Measurements from ENCODE around the gene MRFAP1.
"Not testable (repeated sequence)": the region's sequence is repeated elsewhere in the genome, so short reads cannot be mapped to it uniquely, and the experiment has no call there.

MRFAP1 gene

DNA sequence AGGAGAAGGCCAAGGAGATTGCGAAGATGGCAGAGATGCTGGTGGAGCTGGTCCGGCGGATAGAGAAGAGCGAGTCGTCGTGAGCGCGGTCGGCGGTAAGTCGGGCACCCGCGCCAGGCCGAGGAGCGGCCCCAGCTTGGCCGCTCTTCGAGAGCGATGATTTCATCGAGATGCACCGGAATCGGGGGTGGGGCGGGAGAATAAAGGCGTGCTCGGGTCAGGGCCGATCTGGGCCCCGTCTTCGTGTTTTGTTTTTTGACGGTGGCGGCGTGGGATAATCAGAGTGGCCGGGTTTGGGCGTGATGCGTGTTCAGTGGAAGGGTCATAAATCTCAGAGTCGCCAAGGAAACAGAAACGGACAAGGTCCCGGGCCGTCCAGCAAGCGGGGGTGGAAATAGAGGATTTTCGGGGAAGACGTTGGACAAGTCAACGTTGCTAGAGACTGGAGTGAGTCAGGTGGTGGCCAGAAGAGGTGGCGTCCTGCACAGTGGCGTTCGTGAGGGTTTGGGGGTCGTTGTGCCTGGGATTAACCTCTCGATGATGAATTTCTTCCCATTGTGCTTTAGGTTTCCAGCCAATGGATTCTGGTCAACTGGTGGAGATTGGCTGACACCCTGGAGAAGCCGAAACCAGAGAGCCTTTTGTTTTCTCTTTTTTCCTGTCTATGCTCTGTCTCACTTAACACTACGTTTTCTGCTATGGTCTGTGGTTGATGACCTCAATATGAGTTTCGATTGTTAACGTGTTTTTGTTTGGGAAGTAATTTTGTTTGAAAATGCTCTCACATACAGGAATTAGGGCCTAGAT lies 882 bp downstream of the MRFAP1 start:
- no peak for DNase-seq

DNA sequence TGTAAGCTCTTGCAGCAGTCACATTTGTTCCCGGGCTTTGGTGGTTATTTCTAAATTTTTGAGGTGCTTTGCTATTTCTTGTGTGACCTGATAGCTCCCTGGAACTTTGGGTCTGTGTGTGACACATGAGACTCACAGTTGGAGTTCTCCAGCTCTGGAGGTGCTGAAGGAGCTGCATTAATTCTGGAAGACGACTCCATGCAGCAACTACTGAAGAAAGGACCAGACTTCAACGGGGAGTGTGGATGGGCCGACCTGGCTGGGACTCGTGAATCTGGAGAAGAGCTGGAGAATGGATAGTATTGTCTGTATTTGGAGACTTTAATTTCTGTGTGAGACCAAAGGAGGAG lies 1.5 kb downstream of the MRFAP1 start:
- no peak for DNase-seq

DNA sequence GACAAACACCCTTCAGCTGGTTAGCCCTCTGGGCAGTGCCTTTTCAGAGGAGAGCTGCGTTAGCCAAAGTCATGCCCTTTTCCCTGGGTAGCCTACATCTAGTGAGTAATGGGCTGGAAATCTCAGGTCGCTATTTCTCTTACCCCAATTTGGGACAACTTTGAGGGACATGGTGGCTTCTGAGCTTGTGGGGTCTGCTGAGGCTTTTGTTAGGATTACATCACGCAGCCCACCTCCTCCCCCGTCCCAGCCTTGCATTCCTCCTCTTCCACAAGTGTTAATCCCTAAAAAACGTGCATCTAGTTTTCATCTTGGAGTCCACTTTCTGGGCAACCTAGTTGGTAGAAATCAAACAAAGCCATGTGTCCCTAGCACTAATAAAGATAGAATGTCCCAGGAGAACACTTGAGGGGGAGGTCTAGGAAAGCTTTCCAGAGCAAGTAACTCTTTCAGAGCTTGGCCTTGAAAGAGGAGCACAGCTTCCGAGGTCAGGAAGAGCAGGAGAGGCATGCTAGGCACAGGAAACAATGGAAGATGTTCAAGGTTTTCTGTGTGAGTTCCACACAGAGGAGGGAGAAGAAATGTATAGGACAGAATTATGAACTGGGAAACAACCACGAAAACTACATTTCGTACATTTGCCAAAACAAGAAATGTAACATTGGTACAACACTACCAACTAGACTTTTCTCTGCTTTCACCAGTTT lies 2.8 kb downstream of the MRFAP1 start:
- no peak for DNase-seq

DNA sequence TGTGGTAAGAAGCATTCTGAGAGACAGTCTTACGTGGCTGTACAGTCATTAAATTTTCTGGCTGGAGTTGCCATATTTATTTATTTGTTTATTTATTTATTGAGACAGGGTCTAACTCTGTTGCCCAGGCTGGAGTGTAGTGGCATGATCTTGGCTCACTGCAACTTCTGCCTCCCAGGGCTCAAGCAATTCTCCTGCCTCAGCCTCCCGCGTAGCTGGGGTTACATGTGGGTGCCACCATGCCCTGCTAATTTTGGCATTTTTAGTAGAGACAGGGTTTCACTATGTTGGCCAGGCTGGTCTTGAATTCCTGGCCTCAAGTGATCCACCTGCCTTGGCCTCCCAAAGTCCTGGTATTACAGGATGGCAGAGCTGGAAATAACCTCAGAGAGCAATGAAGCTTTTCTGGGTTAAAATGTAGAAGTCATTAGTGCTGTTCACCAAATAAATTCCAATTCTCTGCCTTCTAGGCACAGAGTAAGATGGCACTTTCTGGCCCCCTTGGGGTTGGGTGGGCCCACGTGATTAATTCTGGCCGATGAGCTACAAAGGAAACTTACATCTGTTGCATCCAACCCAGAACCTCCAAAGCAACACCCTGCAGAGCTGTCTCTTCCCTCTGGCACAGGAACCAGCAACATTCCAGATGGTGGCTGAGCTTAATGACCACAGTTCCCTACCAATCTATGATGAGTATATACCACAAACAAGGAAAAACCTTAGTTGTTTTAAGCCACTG lies 4.5 kb downstream of the MRFAP1 start:
- no peak for DNase-seq

DNA sequence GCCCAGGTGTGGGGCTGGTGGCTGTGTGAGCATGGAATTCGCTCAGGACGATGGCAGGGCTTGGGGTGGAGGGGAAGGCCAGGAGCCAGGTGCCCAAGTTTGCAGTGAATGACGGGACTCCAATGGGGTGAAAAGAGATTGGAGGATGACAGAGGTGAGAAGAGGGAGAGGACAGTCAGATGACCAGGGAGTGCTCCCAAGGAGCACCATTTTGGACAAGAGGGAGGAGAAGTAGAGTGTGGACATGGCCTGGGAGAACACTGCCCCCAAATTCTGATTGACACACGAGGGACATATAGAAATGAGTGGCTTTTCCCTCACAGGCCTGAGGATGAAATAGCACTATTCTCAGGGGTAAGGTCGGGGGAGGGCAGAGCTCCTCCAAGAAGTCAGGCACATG lies 6.7 kb downstream of the MRFAP1 start:
- no peak for DNase-seq

DNA sequence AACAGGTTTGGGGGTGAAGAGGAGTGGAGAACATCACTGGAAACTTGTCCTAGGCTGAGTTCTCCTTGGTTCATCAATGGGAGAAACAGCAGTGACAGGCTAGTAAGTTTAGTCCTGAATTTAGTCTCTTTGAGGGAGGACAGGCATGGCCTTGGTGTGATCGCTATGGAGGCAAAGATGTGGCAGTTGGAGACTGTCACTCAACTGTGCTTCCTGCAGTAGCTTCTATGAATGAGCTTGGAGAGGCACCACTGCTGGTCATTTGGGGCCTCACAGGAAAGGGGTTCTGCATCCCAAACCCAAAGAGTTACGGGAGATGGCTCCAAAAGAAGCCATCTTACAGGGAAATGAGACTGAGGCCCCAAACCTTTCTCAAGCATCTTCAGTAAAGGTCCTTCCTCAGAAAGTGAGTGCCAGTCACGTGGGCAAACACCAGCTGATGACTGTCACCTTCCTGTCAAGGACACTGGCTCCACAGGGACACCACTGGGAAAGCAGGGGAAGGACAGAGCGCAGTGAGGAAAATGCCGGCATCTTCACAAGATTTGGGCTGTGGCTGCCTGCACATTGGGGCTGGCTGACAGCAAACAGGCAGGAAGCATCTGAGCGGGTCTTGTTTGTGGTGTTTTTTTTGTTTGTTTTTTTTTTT lies 7.2 kb downstream of the MRFAP1 start:
- DNase-seq: no peak

DNA sequence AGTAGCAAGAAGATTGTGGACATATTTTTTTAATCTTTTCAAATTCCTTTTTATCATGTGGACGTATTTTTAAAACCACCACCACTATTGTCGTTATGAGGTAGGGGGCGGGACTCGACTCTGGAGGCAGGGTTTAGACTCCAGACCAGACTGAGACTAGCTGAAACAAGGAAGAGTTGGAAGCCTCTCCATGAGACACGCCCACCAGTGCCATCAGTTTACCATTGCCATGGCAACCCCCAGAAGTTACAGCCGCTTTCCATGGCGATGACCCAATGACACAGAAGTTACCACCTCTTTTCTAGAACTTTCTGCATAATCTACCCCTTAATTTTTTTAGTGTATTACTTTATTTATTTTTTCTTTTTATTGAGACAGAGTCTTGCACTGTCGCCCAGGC lies 8.7 kb downstream of the MRFAP1 start:
- DNase-seq: no peak

DNA sequence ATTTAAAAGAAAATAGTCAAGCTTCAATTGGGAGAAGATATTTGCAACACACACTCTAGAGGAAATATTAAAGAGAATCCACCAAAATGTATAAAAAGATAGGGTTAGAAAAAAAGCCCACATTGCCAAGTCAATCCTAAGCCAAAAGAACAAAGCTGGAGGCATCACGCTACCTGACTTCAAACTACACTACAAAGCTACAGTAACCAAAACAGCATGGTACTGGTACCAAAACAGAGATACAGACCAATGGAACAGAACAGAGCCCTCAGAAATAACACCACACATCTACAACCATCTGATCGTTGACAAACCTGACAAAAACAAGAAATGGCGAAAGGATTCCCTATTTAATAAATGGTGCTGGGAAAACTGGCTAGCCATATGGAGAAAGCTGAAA lies 13.7 kb downstream of the MRFAP1 start:
- not testable (repeated sequence) for DNase-seq

DNA sequence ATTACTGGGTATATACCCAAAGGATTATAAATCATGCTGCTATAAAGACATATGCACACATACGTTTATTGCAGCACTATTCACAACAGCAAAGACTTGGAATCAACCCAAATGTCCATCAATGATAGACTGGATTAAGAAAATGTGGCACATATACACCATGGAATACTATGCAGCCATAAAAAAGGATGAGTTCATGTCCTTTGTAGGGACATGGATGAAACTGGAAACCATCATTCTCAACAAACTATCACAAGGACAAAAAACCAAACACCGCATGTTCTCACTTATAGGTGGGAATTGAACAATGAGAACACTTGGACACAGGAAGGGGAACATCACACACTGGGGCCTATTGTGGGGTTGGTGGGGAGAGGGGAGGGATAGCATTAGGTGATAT lies 14.8 kb downstream of the MRFAP1 start:
- not testable (repeated sequence) for DNase-seq

DNA sequence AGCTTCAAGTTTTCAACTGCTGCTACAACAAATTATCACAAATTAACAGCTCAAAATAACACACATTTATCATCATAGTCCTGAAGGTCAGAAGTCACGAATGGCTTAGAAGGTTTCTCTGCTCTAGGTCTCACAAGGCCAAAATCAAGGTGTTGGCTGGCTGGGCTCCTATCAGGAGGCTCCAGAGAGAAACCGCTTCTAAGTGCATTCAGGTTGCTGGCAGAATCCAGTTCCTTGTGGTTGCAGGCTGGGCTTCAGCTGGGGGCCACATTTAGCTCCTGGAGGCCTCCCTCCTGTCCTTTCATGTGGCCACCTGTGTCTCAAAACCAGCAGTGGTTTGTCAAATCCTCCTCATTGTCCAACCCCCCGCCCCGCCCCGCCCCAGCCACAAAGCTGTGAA lies 15.4 kb downstream of the MRFAP1 start:
- DNase-seq: no peak

DNA sequence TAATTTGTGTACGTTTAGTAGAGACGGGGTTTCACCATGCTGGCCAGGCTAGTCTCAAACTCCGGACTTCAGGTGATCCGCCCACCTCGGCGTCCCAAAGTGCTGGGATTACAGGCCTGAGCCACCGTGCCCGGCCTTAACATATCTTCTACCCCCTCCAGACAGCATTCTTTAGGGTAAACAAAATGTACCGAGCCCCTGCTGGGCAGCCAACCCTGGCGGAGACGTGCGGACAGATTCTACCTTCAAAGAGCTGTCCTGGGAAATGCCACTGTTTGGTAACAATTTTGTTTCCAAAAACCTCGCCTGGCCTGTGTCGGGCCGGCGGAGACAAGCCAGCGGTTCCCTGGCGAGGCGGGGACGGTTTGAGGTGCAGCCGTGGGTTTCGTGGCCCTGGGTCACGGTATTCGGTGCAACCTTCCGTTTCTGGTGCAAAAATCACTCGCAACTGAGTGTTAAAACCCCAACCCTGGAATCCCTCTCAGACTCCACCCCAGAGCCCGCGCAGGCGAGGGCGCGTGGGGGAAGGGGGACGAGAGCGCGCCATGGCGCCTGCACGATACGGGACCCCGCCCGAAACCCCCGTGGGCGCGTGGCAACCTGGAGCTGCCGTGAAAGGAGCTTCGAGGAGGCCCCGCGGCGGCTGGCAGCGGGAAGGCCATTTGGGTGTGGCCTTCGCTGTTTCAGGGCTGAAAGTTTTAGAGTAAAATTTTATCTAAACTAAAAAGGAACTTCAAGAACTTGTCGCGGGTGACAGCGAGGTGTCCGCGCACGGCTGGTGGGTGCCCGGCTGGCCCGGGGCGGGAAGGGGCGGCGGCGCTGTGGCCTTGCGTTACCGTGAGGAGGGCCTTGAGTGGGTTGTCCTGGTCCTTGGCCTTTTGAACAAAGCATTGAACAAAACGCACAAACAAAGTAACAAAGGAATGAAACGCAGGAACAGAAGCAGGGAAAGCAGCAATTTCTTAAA lies 17.0 kb downstream of the MRFAP1 start:
- DNase-seq: no peak

DNA sequence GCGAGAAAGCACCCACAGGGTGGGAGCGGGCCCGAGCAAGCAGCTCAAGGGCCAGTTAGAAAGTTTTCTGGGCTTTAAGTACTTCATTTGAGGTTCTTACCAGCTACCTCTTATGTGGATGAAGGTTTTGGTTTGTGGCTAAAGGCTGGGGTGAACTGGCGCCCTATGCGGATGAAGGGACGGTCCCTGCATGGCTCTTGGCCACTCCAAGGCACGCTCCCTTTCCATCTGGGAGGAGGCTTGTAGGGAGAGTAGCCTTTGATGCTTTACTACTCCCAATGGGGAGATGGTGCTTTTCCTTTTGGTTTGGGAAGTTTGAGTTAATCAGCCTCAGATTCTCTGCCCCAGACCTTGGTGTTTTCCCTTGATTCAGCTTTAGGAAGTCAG lies 17.7 kb downstream of the MRFAP1 start:
- no peak for DNase-seq

DNA sequence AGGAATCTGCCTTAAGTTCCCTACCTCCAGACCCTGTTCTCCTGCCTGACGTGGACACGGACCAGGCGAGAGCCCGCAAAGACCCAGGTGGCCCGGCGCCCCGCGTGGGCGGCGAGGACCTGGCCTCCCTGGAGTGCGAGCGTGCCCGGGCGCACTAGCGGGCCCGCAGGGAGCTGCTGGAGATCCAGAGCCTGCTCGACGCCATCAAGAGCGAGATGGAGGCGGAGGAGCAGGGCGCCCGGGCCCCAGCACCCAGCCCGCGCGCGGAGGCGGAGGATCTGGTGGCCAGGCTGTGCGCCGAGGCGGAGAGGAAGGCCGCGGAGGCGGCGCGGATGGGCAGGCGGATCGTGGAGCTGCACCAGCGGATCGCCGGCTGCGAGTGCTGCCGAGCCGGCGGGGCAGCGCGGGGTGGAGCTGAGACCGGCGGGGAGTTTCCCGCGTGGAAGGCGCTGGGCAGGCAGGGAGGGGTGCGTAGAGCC lies 18.2 kb downstream of the MRFAP1 start:
- DNase-seq: no peak

DNA sequence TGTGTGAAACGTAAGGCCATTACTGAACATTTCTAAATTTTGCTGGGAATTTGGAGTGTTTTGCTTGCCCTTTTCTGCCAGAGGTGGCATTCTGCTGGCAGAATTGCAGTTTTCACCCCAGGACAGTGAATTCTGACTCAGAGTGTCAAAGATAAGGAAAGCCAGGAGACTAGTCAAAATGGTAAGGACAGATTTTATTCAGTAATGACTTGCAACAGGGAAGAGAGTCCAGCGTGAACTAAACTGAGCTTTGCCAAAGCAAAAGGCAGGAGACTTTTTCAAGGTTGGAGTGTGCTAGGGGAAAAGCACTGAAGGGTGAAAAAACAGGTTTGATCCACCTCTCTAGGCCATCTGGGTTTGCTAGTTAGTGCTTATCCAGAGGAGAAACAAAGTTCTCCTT lies 19.4 kb downstream of the MRFAP1 start:
- DNase-seq: no peak

DNA sequence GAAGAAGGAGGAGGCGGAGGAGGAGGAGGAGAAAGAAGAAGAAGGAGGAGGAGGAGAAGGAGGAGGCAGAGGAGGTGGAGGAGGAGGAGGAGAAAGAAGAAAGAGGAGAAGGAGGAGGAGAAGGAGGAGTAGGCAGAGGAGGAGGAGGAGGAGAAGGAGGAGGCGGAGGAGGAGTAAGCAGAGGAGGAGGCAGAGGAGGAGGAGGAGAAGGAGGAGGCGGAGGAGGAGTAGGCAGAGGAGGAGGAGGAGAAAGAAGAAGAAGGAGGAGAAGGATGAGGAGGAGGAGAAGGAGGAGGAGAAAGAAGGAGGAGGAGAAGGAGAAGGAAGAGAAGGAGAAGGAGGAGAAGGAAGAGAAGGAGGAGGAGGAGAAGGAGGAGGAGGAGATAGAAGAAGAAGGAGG lies 19.9 kb downstream of the MRFAP1 start:
- DNase-seq: no peak

DNA sequence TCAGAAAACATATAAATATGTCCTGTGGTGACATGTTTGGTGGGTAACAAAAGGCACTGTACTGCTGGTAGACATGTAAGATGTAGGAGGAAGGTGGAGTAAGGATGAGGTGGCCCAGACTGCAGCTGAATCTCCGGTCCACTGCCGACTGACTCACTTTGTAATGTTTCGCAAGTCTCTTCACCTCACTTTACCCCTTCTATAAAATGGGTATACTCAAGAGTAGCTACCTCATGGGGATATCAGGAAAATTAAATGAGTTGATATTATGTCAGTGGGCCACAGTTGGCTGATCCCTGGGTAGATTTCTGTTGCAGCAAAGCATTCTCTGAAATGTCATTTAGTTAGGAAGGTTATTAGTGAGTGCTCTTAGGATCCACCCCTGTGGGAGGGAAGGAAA lies 22.1 kb downstream of the MRFAP1 start:
- DNase-seq: no peak

DNA sequence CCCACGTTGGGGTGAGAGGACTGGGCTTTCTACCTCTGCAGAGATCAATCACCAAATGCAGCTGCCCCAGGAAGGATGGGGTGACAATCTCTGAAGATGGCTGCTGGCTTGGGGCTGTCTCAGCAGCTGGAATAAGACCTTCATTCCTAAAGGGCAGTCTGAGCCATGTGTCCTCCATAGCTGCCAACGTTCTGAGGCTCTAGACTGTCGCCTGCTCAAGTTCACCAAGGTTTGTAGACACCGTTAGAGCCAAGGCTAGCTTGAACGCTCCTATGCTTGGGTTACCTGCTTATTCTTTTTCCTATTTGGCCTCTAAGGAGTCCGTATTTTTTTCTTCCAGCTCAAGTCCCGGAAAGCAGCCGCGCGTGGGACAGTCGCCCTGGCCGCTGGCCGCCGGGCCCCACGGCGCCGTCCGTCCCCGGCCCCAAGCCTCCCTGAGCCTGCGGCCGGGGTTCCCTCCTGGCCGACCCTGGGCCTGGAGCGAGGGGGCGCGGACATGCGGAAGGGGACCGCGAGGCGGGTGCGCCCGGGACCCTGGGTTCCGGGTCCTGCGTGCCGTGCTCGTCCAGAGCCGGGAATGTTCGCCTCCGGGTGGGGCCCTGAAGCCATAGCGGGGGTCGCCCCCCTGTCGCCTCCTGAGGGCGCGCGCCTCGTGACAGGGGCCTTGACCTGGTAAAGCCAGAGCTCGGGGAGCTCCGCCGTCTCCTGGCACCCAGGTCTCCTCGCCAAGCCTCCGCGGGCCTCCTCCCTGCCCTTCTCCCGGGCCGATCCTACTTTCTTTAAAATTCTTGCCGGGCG lies 23.3 kb downstream of the MRFAP1 start:
- no peak for DNase-seq

DNA sequence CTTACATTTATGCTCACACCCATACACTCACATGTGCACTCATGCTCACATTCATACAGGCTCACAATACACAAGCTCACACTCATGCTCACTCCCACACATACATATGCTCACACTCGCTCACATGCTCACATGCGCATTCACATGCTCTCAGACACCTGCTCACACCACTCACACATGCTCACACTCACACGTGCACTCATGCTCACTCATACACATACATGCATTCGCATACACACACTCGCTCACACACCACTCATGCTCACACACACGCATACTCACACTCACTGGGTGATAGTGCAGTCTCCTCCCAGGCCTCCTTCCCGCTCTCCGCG lies 24.8 kb downstream of the MRFAP1 start:
- DNase-seq: no peak

DNA sequence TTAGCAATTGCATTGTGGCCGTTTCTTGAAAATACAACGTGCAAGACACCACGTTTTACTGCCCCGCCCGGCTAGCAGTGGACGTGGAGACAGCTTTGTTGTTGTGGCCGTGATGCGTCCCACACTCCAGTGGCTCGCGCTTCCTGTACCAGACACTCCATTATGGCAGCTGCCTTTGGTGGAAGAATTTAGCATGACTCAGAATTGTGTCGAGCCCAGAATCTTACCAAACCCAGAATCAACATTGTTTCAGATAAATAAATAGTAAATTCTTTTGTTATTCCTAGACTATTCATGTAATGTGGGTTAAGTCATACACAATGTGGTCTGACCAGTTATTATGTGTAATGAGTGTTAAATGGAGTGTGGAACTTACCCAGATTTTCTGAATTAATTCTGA lies 27.9 kb downstream of the MRFAP1 start:
- no peak for DNase-seq

DNA sequence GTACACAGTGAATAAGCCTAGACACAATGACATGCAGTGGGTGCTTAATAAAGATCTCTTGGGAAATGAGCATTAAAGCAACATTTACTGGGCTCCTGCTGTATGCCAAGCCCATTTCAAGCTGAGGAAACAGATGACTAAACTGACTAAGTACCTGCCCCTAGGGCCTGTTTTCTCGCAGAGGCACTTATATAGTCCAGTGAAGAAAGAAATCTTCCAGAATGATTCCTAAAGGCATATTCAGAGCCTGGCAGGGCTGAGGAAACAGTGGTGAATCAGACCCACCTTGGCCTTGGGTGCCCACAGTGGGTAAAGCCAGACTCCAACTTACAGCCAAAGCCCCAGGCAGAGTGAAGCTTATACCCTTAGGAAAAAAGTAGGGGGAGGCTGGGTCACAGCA lies 31.2 kb downstream of the MRFAP1 start:
- DNase-seq: no peak

DNA sequence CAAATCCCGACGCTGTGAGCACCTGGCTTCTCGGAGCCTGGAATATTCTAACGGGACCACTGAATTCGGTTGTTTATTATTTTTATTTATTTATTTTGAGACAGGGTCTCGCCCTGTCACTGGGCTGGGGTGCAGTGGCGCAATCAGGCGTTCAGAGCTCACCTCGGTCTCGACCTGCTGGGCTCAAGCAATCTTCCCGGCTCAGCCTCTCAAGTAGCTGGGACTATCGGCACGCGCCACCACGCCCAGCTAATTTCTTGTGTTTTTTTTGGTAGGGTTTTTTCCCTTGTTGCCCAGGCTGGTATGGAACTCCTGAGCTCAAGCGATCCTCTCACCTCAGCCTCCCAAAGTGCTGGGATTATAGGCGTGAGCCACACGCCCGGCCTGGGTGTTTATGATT lies 31.6 kb downstream of the MRFAP1 start:
- no peak for DNase-seq
